ENCODE data around the gene PCCB. TPM values are rescaled to one million over a fixed set of nuclear protein-coding genes. Genes with fewer than 3 reads are reported as not detected.
"Not testable (repeated sequence)": the region's sequence is repeated elsewhere in the genome, so short reads cannot be mapped to it uniquely, and the experiment has no call there.

PCCB gene
- total RNA-seq, 1 donor from 2014 or later = 104 TPM

DNA sequence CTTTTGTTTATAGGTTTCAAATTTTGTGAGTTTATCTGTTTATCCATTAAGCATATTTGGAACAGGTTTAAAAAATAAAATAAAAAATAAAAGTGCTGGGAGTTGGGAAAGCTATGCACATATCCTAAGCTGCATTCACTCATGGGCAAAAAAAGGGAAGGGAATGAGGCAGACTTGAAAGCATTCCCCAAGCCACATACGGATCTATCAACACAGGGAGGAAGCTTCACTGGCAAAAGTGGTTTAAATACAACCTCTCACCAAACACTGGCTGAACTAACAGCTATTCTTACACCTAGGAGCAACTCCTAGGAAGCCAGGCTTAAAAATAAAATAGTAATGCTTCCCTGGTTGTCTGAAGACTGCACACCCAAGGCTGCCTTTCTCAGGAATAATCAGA is 101.2 kb downstream of the PCCB start:
- DNase-seq (no peak), ATAC-seq (ENCODE audit: poor library complexity) (no peak)
- intact Hi-C loops (cut with DNase I) = no loop called here

DNA sequence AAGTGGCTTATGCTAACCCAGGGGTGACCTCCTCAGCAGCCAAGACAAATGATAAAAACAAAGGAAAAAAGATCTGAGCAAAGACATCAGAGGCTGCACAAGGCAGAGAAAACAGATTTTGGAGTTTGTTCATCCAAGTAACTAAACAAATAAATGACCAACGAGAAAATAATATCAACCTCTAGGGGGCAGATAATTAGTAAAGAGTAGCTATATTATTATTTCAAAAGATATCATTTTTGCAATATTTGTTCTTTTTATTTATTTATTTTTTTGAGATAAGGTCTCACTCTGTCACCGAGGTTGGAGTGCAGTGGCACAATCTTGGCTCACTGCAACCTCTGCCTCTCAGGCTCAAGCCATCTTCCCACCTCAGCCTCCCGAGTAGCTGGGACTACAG is 101.8 kb downstream of the PCCB start:
- DNase-seq (no peak), ATAC-seq (ENCODE audit: poor library complexity) (no peak)
- intact Hi-C loops (cut with DNase I) = no loop called here

DNA sequence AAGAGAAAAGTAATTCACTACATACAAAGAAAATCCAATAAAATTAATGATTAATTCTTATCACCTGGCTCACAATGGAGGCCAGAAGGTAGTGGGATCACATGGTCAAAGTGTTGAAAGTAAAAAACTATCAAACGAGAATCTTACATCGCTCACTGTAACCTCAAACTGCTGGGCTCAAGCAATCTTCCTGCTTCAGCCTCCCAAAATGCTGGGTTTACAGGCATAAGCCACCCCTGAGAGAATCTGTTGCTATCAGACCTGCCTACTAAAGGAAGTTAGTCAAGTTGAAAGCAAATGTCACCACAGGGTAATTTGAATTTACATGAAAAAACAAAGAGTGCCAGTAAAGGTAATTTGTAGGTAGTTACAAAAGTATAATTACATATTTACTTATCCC is 103.3 kb downstream of the PCCB start:
- DNase-seq = no peak
- intact Hi-C loops (cut with DNase I) = no loop called here
- no peak for ATAC-seq (ENCODE audit: poor library complexity)

DNA sequence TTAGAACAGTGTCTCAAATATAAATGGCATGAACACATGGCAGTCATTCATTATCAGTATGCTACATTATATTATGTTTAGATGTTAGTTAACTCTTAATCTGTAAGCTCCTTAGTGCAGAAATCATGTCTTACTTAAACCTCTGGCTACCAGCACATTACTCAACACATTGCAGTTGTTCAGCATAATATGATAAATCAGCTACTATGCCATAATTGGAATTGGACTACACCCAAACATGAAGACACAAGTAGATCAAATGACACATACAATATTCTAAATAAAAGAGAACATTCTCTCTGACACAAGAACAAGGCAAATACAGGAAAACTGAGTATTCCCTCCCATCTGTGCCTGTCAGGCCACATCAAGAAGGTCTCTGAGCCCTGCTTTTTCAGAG is 116.1 kb downstream of the PCCB start:
- intact Hi-C loops (cut with DNase I) = no loop called here
- no peak for DNase-seq
- ATAC-seq (ENCODE audit: poor library complexity) = no peak

DNA sequence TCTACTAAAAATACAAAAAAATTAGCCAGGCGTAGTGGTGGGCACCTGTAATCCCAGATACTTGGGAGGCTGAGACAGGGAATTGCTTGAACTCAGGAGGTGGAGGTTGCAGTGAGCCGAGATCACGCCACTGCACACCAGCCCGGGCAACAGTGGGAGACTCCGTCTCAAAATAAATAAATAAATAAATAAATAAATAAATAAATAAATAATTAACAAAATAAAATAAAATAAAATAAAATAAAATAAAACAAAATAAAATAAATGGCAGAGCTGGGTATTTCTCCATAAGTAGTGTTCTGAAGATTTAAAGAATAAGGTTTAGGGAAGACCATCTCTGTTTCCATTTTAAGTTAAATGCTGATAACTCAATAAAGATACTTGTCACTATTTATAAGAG is 125.7 kb downstream of the PCCB start:
- intact Hi-C loops (cut with DNase I); ATAC-seq (ENCODE audit: poor library complexity); DNase-seq: not testable (repeated sequence)

DNA sequence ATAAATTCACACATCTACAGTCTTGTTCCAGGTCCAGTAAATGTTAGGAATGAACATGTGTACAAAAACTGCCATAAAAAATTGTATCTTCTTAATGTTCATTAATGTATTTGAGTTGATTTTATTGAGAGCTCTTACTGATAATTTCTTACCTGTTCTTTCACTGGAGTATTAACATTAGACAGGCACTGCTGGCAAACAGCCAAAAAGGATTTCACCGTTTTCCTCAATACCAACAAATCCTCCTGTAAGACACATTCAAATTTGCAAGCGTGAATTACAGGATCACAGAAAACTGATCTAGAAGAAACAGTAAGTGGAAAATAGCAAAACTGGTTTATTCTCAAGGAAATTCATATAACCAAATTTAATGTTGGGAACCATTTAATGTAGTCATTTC is 127.4 kb downstream of the PCCB start:
- intact Hi-C loops (cut with DNase I) = no loop called here
- DNase-seq (no peak), ATAC-seq (ENCODE audit: poor library complexity) (no peak)

DNA sequence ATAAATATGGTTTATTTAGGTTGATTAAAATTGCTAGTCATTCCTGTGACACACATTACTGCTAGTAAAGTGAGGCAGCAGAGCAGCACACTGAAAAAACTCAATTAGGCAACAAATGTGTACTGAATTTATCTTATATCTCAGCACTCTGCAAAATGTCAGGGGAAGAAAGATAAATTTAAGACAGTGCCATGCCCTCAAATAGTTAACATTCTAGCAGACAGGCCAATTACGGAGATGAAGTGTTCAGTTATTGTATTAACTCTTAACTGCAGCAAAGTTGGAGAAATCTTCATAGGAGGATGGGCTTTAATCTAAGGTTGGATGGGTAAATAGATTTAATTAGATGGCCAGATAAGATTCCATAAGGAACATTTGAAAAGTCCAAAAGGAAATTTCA is 127.9 kb downstream of the PCCB start:
- intact Hi-C loops (cut with DNase I) = no loop called here
- ATAC-seq (ENCODE audit: poor library complexity) = no peak
- DNase-seq = no peak

Other genes with a start within 250 kb of the PCCB start
- gene MSL2, start 54.0 kb upstream of the PCCB start, total RNA-seq = 20.1 TPM